G401 (cell line): ENCODE measurements around the gene PXK. TPM values are rescaled to one million over a fixed set of nuclear protein-coding genes. Genes with fewer than 3 reads are reported as not detected.
"Not testable (repeated sequence)": the region's sequence is repeated elsewhere in the genome, so short reads cannot be mapped to it uniquely, and the experiment has no call there.

Source experiments
- DNase-seq: peaks from one replicate; pipeline ENCODE4 v3.0.0-alpha.2; 2015; ENCODE audit warnings: low spot score
- in situ Hi-C: cut with HindIII; loops from 2 replicates; pipeline ENCODE4 v1.10.0; 2016; ENCODE audit warnings: low sequenced_read_pairs, mixed read lengths
- total RNA-seq: library from RNA; depleted of rRNA; stranded (reverse); fragments of >200 nt; shearing (Covaris generic); gene quantifications from 2 replicates; pipeline ENCODE4 v1.2.3, GENCODE V29; 2014

The PXK gene
- total RNA-seq, 1 experiment from 2014 or later = 18.4 TPM

- DNase-seq = no peak
- in situ Hi-C loops = no loop called here
These were observed 10.9 kb upstream of the PXK start for GRCh38 chr3:58321791-58322190.

- in situ Hi-C loops = no loop called here
These were observed 9.9 kb upstream of the PXK start for GRCh38 chr3:58322793-58323192.

GRCh38 chr3:58323529-58324390 lies 8.9 kb upstream of the PXK start:
- in situ Hi-C loops = no loop called here
- no peak for DNase-seq

More at GRCh38 chr3:58322793-58323192, 9.9 kb upstream of the PXK start:
- DNase-seq = no peak

- in situ Hi-C loops = no loop called here
These were observed 8.0 kb upstream of the PXK start for GRCh38 chr3:58324391-58325390.

GRCh38 chr3:58325525-58325992 lies 7.1 kb upstream of the PXK start:
- DNase-seq = no peak
- in situ Hi-C loops = no loop called here

More at GRCh38 chr3:58324391-58325390, 8.0 kb upstream of the PXK start:
- no peak for DNase-seq

GRCh38 chr3:58326267-58326900 lies 6.3 kb upstream of the PXK start:
- DNase-seq = no peak
- in situ Hi-C loops = no loop called here

GRCh38 chr3:58329150-58329921 lies 3.4 kb upstream of the PXK start:
- in situ Hi-C loops = no loop called here

GRCh38 chr3:58329922-58330413 lies 2.7 kb upstream of the PXK start:
- no peak for DNase-seq
- in situ Hi-C loops = no loop called here

More at GRCh38 chr3:58329150-58329921, 3.4 kb upstream of the PXK start:
- DNase-seq = no peak

GRCh38 chr3:58331593-58332152 lies 1.0 kb upstream of the PXK start:
- DNase-seq = no peak
- in situ Hi-C loops = no loop called here

- in situ Hi-C loops = no loop called here
- peak; percentile 59 for DNase-seq
These were observed 717 bp downstream of the PXK start for GRCh38 chr3:58333206-58334012.

- DNase-seq = peak; percentile 21
- in situ Hi-C loops = no loop called here
These were observed 1.3 kb downstream of the PXK start for GRCh38 chr3:58334013-58334321.

- in situ Hi-C loops = no loop called here
- no peak for DNase-seq
These were observed 1.8 kb downstream of the PXK start for GRCh38 chr3:58334506-58334884.

- DNase-seq = no peak
- in situ Hi-C loops = no loop called here
These were observed 2.9 kb downstream of the PXK start for GRCh38 chr3:58335652-58335947.

GRCh38 chr3:58336135-58336882 lies 3.6 kb downstream of the PXK start:
- DNase-seq = no peak
- in situ Hi-C loops = no loop called here

- in situ Hi-C loops = no loop called here
- no peak for DNase-seq
These were observed 4.5 kb downstream of the PXK start for GRCh38 chr3:58337190-58337589.

GRCh38 chr3:58339146-58339545 lies 6.5 kb downstream of the PXK start:
- in situ Hi-C loops, DNase-seq: not testable (repeated sequence)

GRCh38 chr3:58340594-58341244 lies 8.0 kb downstream of the PXK start:
- DNase-seq = no peak
- in situ Hi-C loops = no loop called here
